GM19395 (cell line): ENCODE measurements around the gene MAGEB3.
A peak's percentile ranks its signal among the peaks of the same experiment; 100 is the strongest.
"Not testable (repeated sequence)": the region's sequence is repeated elsewhere in the genome, so short reads cannot be mapped to it uniquely, and the experiment has no call there.

Source experiments
- ATAC-seq: cut with Tn5 transposase; IDR thresholded peaks from one replicate; pipeline ENCODE4 v1.9.1; 2021; ENCODE audit warnings: mild to moderate bottlenecking, moderate library complexity; ENCODE audit not compliant: unreplicated experiment

MAGEB3 gene, protein sequence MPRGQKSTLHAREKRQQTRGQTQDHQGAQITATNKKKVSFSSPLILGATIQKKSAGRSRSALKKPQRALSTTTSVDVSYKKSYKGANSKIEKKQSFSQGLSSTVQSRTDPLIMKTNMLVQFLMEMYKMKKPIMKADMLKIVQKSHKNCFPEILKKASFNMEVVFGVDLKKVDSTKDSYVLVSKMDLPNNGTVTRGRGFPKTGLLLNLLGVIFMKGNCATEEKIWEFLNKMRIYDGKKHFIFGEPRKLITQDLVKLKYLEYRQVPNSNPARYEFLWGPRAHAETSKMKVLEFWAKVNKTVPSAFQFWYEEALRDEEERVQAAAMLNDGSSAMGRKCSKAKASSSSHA

DNA sequence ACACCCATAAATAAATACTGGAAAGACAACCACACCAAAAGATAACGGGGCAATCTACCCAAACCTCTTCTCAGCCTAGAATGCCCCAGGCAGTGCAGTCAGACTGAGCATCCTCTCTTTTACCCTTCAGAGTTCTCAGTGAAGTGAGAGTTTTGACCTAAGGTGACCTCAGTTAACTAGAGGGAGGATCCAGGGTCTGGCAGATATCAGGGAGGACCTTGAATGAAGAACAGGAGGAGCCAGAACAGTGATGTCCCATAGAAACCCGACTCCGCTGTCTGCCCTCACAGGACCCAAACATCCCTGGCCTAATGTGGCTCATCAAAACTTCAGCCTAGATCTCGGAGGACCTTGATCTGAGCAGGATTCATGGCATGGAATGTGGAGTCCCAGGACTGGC lies at the start of gene MAGEB3:
Gene MAGEB3 (plus strand): TSS at position 263 of the 400 bp plus-strand sequence. CDS start 5,268 bp downstream, outside the sequence.
- ATAC-seq, result no peak

DNA sequence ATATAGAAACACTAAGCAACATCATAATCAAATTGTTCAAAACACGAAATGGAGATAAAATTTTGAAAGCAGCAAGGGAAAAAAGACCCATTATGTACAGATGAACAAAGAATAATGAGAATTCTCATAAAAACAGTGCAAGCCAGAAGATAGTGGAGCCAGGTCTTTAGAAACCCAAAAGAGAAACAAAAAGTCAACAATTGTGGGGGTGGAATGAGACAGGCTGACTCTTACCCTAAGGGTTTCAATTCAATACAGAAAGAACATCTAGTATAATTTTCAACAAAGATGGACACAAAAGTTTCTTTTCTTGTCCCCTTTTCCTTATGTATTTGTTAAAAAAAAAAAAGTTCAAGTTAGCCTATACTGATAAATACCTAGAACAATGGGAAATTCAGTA lies 49.1 kb upstream of the MAGEB3 start:
- ATAC-seq, result peak; percentile 78

DNA sequence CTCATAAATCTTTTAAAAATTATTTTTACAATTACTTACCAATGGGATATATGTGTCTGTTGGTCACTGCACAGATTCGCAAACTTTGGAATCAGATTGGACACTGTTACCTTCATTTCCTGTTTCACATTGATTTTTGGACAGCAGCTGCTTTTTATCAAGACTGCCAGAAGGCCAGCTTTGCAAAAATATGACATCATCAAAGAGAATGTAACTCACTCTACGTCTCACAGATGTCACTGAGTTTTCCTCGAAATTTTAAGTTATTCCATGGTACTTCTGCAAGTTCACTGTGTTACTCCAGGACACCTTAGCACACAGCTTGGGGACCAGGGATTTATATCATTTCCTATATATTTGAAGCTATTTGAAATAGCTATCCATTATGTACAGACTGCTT lies 46.9 kb upstream of the MAGEB3 start:
- ATAC-seq, result no peak

DNA sequence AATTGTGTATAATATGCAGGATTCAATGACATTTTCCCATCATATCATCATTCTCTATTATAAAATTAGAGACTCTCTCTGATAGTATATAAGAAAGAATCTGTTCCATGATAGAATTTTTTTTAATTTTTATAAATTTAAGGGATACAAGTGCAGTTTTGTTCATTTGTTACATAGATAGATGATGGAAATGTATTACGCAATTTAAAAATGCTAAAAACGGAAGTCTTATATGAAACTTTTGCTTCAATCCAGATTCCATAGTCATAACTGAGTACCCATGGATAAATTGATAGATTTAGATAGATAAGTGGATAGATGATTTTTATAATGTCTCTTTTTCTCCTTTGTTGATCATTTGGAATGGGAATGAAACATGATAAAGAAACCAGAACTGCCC lies 40.0 kb upstream of the MAGEB3 start:
- no peak for ATAC-seq

DNA sequence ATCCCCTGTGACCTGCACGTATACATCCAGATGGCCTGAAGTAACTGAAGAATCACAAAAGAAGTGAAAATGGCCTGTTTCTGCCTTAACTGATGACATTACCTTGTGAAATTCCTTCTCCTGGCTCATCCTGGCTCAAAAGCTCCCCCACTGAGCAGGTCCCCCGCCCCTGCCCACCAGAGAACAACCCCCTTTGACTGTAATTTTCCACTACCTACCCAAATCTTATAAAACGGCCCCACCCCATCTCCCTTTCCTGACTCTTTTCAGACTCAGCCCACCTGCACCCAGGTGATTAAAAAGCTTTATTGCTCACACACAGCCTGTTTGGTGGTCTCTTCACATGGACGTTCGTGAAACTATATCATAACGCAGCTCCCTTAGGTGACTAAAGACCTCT lies 36.5 kb upstream of the MAGEB3 start:
- not testable (repeated sequence) for ATAC-seq

DNA sequence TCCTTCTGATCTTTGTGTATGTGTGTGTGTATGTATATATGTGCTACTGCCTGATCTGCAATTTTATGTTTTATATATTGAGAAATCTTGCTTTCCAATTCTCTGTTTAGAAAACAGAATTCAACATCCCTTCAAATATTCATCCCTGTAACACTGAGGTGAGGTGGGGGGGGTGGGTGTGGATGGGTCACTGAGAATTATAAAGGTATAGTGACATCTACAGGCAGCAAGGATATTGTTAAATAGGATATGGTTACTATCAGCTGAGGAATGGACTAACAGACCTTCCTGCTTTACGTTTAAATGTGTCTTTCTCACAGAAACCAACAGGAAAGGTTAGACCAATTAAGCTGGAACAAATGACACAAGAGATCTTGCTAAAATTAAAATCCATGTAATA lies 34.1 kb upstream of the MAGEB3 start:
- peak; percentile 69 for ATAC-seq

DNA sequence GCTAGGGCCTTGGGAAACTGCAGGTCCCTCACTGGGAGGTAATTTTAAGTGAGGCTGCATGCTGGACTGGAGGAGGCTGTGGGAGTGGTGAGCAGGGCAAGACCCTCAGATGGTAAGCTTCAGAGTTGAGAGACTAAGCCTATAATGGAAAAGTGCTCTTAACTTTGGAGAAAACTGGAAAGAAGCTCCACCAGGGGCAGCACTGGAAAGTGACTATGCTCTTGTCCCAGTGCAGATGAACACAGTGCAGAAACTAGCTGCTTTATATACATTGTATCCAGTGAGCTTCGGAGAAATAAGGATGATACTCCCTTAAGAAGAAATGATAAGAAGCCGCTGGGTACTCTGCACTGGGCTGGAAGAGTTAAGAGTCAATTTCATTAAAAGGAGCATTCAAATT lies 18.3 kb upstream of the MAGEB3 start:
- ATAC-seq, result no peak

DNA sequence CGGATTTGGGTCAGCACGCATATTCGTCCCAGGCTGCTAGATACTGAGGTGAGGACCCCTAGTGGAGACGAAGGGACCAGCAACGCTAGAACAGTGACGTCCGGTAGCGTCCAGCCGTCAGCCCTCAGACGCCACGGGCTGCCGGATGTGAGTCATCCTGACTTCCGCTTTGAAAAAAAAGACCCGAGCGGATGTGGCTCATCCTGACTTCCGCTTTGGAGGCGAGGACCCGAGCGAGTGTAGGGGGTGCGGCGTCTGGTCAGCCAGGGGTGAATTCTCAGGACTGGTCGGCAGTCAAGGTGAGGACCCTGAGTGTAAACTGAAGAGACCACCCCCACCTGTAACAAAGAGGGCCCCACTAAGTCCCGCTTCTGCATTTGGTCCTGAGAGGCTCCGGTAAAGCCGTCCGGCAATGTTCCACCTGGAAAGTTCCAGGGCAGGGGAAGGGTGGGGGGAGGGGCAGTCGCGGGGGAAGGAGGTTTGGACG lies 15.1 kb upstream of the MAGEB3 start, which contains the start of gene MAGEB2:
Gene MAGEB2 (plus strand): TSS at position 207 of the 487 bp plus-strand sequence. CDS start 3,018 bp downstream, outside the sequence.
- ATAC-seq, result no peak

DNA sequence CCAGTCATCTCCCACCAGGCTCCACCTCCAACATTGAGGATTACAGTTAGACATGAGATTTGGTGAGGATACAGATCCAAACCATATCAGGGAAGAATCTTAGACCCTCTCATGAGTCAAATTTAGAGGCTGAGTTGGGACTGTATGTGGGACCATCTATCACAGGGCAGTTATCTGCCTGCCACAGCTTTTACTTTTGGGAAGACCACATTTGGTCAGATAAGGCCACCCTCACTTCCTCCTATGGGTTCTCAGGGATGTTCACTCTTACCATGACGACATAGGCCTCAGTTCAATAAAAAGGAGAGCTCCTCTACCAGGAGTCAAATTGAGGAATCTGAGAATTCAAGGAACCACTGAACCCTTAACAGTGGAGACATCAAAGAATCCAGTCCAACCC lies 13.0 kb upstream of the MAGEB3 start:
- ATAC-seq, result no peak

DNA sequence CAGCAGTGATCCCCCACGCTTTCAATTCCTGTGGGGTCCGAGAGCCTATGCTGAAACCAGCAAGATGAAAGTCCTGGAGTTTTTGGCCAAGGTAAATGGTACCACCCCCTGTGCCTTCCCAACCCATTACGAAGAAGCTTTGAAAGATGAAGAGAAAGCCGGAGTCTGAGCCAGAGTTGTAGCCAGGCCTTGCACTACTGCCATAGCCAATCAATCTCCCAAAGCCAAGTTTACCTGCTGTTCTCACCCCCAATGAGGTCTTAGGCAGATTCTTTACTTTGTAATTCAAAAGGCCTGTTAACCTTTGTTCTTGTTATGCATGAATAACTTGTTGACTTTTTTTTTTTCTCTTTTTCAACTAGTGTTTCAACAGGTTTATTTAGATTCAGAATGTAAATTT lies 11.1 kb upstream of the MAGEB3 start:
- no peak for ATAC-seq

DNA sequence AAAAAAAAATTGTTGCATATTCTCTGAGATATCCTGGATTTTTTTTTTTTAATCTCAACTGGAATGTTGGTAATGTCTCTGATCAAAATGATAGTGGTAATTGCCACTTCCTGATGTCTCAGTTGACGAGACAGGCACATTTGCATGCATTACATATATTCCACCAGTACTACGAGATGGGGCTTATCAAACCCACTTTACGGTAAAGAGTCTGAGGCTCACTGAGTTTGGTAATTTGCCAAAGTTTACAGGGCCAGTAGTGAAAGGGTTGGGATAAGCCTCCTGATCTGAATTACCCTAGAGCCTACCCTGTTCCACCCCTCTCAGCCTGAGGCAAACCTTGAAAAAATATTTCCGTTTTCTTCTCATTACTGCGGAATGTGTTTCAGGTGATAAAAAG lies 9.8 kb upstream of the MAGEB3 start:
- ATAC-seq, result no peak

DNA sequence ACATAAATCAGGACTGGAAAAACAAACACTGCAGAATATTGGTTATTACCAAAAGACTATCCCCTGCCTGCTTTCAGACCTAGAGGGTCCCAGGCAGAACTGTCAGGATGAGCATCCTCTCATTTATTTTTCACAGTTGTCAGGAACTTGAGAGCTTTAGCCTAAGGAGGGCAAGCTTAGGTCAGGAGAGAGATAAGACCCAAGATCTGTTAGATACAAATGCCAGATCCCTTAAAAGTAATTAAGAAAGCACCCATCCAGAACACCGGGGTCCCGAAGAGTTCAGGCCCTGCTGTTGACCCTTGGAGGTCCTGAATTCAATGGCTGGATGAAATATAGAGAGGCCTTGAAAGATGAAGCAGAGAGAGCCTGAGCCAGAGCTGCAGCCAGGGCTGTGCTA lies 5.9 kb upstream of the MAGEB3 start:
- ATAC-seq, result no peak

DNA sequence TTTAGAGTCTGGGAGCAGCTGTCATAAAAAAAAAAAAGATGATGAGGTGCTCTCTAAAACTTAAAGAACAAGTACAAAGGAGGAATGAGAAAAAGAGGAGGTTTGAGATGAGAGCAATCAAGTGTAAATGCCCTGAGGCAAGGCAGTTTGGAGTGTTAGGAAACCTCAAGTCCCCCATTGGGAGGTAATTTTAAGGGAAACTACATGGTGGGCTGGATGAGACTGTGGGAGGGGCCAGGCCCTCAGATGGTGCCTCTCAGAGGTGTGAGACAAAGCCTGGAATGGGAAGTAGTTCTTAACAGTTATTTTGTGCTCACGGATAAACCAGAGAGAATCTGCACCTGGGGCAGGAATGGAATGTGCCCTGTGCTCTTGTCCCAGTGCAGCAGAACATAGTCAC lies 1.9 kb upstream of the MAGEB3 start:
- no peak for ATAC-seq

DNA sequence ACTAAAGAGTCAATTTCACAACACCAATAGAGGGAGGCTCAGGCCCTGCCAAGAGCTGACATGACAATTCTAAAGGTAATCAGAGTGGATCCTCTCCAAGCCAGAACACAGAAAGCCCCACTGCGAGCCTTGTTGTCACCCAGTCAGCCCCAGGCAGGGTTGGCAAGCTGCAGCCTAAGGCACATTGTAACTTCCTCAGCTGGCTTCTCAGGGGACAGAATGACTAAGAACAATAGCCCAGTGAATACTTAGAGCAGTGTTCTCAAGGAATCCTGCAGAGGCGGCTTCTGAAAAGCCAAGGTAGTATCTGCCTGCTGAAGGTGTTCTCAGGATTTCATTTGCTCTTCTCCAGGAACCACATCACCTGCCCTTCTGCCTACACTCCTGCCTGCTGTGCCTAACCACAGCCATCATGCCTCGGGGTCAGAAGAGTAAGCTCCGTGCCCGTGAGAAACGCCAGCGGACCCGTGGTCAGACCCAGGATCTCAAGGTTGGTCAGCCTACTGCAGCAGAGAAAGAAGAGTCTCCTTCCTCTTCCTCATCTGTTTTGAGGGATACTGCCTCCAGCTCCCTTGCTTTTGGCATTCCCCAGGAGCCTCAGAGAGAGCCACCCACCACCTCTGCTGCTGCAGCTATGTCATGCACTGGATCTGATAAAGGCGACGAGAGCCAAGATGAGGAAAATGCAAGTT lies 11.4 kb downstream of the MAGEB3 start, which contains the start of gene MAGEB4:
Gene MAGEB4 (plus strand): TSS at position 277 of the 692 bp plus-strand sequence. CDS start 136 bp downstream, at position 413.
- no peak for ATAC-seq

DNA sequence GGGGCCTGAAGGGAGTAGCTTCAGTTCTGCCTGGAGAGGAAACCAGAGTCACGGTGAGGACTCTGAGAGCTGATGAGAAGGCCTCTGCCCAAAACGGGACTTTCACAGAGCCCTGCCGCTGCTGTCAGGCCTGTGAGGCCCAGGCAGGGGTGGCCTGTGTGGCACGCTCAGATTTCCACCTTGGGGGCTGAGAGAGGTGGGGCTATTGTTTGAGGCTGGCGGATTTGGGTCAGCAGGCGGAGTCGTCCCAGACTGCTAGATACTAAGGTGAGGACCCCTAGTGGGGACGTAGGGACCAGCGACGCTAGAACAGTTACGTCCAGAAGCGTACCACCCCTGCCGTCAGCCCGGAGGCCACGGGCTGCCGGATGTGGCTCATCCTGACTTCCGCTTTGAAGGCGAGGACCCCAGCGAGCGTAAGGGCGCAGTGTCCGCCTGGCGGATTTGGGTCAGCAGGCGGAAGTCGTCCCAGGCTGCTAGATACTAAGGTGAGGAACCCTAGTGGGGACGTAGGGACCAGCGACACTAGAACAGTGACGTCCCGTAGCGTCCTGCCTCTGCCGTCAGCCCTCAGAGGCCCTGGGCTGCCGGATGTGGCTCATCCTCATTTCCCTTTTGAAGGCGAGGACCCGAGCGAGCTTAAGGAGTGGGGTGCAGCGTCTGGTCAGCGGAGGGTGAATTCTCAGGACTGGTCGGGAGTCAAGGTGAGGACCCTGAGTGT lies 16.5 kb downstream of the MAGEB3 start, which contains the start of gene MAGEB1:
Gene MAGEB1 (plus strand): TSS at position 378 of the 721 bp plus-strand sequence. CDS start 3,348 bp downstream, outside the sequence.
- no peak for ATAC-seq

DNA sequence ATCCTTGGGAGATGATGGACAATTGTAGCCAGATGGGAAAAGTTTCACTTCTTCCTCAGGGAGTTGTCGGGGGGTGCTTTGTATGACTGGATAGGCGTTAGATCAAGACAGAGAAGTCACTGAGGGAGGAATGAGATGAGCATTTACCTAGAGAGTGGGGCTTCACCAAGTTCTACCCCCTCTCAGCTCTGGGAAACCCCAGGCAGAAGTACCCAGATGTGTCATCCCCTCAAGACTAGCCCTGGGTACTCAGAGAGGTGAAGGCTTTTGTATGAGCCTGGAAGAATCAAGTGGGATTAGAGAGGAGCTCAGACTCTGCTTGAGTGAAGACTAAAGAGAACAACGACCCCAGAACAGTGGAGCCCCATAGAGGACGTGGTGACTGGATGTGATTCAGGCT lies 18.4 kb downstream of the MAGEB3 start:
- peak; percentile 71 for ATAC-seq

DNA sequence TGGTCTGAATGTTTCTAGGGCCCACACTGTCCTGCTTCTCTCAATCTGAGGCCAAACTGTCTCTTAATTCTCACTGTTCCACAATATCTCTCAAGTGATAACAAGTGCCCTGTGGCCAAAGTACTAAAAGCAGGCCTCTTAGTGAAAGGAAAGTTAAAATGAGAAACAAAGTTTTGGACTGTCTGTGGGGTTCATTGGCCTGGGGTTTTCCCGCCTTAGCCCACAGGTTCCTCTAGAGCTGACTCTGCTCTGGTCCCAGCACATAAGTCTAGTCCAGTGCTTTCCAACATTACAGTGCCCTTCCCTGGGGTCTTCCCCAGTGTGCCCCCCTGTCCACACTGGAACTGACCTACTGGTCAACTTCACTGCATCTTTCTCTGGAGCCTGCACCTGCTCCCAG lies 22.8 kb downstream of the MAGEB3 start:
- peak; percentile 47 for ATAC-seq

DNA sequence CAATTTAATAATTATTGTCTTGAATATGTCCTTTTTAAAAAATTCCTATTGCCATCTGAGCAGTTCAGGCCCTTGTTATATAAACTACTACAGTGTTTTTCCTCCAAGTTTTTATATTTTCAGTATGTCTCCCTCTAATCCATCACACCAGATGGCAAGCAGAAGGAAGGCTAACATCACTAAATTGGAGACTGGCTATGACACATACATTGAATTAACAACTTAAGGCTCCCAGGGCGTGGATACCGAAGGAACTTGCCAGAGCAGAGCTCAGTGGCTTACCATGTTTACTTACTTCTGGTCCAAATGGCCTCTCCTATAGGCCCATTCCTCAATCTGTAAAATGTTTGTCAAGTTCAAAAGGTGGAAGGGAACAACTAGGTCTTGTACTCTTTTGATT lies 29.5 kb downstream of the MAGEB3 start:
- ATAC-seq, result no peak

DNA sequence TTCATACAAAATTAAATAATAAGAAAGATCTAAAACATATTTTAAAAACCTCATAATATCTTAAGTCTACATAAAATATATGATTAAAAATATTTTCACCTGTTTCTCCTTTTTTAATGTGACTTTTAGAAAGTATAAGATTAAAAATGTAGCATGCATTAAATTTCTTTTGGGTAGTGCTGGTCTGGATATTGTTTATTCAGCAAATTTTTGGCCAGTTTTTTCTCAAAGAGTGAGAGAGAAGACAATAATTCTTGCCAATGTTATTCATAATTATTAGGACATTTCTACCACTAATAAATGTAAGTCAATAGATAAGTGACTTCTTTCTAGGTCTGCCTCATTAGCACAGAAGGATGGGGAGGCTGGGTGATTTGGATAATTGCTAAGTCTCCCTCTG lies 30.6 kb downstream of the MAGEB3 start:
- no peak for ATAC-seq

DNA sequence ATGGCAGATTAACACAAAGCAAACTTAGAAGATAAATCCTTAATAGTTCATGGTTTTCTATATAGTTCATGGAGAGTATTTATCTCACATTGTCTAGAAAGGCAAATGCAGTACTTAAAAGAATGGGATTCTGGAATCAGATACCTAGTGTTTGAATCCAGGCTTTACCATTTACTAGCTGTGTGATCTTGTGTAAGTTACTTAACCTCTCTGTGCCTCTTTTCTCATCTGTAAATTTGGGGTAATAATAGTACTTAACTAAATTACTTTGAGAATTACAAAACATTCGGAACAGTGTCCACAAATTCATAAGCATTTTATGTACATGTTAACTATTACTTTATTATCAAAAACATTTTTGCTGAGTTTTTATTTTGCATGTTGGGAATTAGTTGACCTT lies 32.3 kb downstream of the MAGEB3 start:
- no peak for ATAC-seq

DNA sequence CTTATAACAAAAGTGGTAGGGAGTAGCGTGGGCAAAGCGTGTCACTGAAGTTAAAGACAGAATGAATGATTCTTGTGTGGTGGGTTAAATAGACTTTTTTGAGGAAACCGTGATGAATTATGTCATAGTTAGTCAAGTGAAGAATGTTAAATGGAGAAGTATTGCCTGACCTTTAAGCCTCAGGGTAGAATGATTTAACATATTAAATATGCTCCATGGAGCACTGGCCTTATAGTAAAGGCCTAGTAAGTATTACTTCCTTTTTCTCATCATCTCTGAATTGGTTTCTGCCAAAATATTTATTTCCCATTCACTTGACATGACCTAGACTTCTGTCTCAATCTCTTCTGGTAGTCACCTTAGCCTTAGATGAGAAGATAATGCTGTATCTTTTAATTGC lies 40.2 kb downstream of the MAGEB3 start:
- ATAC-seq, result no peak
